ACC112 (cell line): Measurements from ENCODE around the gene OR1F1.
"Not testable (repeated sequence)": the region's sequence is repeated elsewhere in the genome, so short reads cannot be mapped to it uniquely, and the experiment has no call there.

Experiments used
- H2AFZ ChIP-seq: fragments of 200-600 bp; sonication (generic); one replicate; pipeline ENCODE4 v1.6.0; 2017; ENCODE audit warnings: antibody characterized with exemption, low read length; ENCODE audit not compliant: unreplicated experiment
- H3K27ac ChIP-seq: fragments of 200-600 bp; sonication (generic); 2 replicates; pipeline ENCODE4 v1.5.1; 2014; ENCODE audit warnings: low read depth, mild to moderate bottlenecking, antibody characterized with exemption, low read length, moderate library complexity
- H3K27me3 ChIP-seq: fragments of 200-600 bp; sonication (generic); 2 replicates; pipeline ENCODE4 v1.6.1; 2014; ENCODE audit warnings: mild to moderate bottlenecking, antibody characterized with exemption, low read length, moderate library complexity, mixed read lengths; ENCODE audit not compliant: insufficient read depth
- H3K36me3 ChIP-seq: fragments of 200-600 bp; sonication (generic); 2 replicates; pipeline ENCODE4 v1.6.1; 2016; ENCODE audit warnings: mild to moderate bottlenecking, antibody characterized with exemption, low read length, moderate library complexity, mixed read lengths; ENCODE audit not compliant: insufficient read depth
- H3K4me1 ChIP-seq: fragments of 200-600 bp; sonication (generic); one replicate; pipeline ENCODE4 v1.6.1; 2016; ENCODE audit warnings: low read length, mixed read lengths; ENCODE audit not compliant: insufficient read depth, unreplicated experiment, control insufficient read depth
- H3K4me3 ChIP-seq: fragments of 200-600 bp; sonication (generic); 2 replicates; pipeline ENCODE4 v1.5.1; 2014; ENCODE audit warnings: mild to moderate bottlenecking, low read depth, low read length
- H3K79me2 ChIP-seq: fragments of 200-600 bp; sonication (generic); one replicate; pipeline ENCODE4 v1.6.0; 2016; ENCODE audit warnings: low read length; ENCODE audit not compliant: control insufficient read depth, unreplicated experiment, insufficient read depth

Gene OR1F1

DNA sequence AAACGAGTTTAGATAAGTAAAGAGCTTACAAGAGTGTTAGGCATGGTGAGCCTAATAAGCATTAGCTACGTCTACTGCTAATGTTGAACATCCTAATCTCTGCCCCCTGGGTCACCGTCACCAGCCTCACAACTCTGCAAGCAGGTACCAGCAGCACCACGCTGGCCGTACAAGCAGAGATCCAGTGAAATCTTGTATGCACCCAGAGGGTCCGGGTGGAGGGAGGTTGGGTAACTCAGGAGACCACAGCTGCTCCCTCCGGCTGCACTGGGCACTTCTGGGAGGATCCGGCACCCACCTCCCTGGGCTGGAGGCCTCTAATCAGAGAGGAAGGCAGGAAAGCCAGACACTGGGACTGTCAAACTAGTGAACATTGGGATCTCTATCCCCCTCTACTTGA, 8.4 kb upstream of the OR1F1 start:
- H3K27me3 ChIP-seq = peaks cover 9% of the 10 kb centered on the region; the same call in 1 of the 2 replicates
- H3K4me1 ChIP-seq = no peaks in the 10 kb centered on the region
- no peaks in the 10 kb centered on the region for H3K36me3 ChIP-seq
- no peaks in the 10 kb centered on the region for H3K79me2 ChIP-seq
- H3K4me3 ChIP-seq = no peak overlapping the region
- no peak overlapping the region for H3K27ac ChIP-seq
- no peak overlapping the region for H2AFZ ChIP-seq

DNA sequence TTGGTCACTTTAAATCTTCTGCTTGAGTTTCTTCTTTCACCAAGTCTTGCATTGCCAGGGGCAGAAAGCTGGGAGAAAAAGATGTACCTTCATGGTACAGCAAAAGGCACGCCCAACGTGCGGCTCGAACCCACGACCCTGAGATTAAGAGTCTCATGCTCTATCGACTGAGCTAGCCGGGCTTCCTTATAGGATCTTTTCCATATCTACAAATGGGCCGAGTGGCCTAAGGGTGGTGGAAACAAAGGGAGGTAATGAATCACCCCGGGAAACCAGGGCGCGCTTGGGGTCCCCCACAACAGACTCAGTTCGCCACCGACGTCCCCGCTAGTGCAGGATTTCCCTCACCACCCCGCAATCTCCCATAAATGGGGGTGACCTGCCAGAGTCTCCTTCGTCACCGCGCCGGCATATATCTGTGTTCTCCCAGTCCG, 7.5 kb upstream of the OR1F1 start:
- Histone ChIP-seq H3K4me3 (no peak overlapping the region; the same call in 1 of the 2 replicates), H3K27me3 (peaks cover 9% of the 10 kb centered on the region; the same call in 1 of the 2 replicates), H3K4me1 (no peaks in the 10 kb centered on the region)

DNA sequence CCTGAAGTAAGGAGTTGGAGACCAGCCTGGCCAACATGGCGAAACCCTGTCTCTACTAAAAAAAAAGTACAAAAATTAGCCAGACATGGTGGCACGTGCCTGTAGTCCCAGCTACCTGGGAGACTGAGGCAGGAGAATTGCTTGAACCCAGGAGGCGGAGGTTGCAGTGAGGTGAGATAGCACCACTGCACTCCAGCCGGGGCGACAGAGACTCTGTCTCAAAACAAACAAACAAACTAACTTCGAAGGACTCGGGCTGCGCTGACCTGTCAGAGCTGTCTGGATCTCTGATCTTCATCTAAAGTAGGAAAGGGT, 5.8 kb upstream of the OR1F1 start:
- not testable (repeated sequence) for H3K27ac ChIP-seq, H3K4me1 ChIP-seq, H3K36me3 ChIP-seq, H3K27me3 ChIP-seq, H3K79me2 ChIP-seq, H2AFZ ChIP-seq
- peak overlapping the region; percentile 83; the same call in 1 of the 2 replicates for H3K4me3 ChIP-seq

More for the DNA sequence above, 7.5 kb upstream of the OR1F1 start:
- no peak overlapping the region for H3K27ac ChIP-seq
- no peak overlapping the region for H2AFZ ChIP-seq
- H3K36me3 ChIP-seq = no peaks in the 10 kb centered on the region
- H3K79me2 ChIP-seq = no peaks in the 10 kb centered on the region

DNA sequence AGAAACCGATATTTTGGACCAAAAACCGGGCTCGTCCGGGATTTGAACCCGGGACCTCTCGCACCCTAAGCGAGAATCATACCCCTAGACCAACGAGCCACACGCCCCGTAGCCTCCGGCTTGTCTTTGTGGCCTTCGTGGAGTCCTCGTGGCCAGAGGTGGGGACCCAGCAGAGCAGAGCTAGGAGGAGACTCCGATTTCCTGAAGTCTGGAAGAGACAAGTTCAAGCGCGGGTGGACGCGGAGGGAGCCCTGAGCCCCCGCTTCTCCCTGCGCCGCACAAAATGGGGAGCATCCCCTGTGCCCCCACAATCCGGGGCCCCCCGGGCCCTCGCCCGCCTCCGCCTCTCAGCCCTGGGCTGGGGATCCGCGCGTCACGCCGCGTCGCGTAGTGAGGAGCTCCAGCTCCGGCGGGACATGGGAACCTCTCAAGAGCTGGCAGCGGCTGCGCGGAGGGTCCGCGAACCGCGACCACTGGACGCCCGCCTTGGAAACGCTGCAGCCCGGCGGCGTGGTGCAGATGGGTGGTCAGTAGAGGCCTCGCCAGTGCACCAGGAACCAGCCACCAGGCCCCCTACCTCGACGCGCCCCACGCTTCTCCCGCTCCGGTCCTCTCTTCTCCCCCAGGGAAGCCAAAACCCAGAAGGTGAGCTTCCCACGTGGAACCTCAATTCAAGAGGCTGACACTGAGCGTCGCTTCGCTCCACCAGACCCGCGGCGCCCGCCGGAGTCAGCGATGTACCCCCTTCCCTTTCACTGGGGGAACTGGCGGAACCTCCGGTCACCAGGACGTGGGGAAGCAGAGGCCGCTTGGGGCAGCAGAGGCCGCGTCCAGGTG, 5.2 kb upstream of the OR1F1 start:
- Histone ChIP-seq H3K27ac (no peak overlapping the region), H3K4me3 (peak overlapping the region; percentile 83), H3K27me3 (peaks cover 9% of the 10 kb centered on the region; the same call in 1 of the 2 replicates), H3K4me1 (no peaks in the 10 kb centered on the region), H2AFZ (peak overlapping the region; percentile 26), H3K79me2 (no peaks in the 10 kb centered on the region), H3K36me3 (no peaks in the 10 kb centered on the region)

DNA sequence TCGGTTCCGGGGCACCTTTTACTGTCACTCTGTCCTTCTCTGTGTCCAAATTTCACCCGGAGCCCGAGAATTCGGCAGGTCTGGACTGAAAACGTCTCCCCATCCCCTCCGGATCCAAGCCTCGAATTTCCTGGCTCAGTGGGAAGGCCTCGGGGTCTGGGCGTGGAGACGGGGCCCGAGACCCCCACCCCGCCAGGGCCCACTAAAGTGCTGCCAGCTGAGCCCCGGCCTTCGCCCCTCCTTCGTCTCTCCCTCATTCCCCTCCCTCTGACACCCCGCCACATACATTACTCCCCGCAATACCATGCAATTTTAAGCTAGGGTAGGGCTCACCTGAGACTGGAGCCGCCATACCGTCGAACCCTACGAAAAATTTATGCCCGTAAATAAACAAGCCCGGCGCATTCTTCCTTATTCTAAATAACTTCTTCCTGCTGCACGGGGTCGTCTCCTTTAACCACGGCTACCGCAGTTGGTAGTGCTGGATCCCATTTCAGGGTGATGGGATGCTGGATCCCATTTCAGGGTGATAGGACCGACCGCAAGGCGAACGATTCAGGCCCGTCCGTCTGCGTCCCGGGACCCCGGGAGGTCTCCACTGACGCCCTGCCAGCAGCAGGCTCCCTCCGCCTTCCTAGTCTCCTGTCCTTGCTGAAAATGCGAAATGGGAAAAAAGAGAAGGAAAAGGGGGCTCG, 4.4 kb upstream of the OR1F1 start:
- peak overlapping the region; percentile 26 for H2AFZ ChIP-seq
- no peaks in the 10 kb centered on the region for H3K4me1 ChIP-seq
- no peak overlapping the region for H3K27ac ChIP-seq
- H3K4me3 ChIP-seq = peak overlapping the region; percentile 83
- no peaks in the 10 kb centered on the region for H3K79me2 ChIP-seq
- H3K36me3 ChIP-seq = no peaks in the 10 kb centered on the region
- peaks cover 9% of the 10 kb centered on the region; the same call in 1 of the 2 replicates for H3K27me3 ChIP-seq

DNA sequence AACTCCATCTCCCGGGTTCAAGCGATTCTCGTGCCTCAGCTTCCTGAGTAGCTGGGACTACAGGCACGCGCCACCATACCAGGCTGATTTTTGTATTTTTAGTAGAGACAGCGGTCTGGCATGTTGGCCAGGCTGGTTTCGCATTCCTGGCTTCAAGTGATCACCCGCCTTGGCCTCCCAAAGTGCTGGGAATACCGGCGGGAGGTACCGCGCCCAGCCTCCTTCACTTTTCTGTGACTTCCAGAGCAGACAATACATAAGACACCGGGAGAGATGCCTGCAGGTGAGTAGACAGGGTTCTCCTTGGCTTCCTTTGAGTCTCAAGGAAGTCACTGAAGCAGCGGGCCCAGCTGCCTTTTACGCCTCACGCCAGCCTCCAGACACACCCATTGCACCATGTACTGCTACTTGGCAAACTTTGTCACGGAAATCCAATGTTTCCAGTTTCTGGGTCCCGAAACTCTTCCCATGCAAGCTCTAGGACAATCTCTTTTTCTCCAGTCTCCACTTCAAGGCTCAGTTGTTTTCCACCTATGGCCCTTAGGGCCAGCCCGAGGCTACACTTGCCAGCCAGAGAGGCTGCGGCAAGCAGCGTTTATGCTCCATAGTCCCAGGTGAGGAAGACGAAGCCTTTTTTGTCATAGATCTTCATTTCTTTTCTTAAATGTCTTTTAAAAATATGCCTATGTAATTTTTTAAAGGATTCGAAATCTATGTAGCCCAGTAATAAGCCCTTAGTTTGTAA, 886 bp upstream of the OR1F1 start:
- Histone ChIP-seq H3K27ac (no peak overlapping the region), H2AFZ (no peak overlapping the region), H3K36me3 (no peaks in the 10 kb centered on the region), H3K27me3 (no peaks in the 10 kb centered on the region), H3K4me1 (no peaks in the 10 kb centered on the region), H3K4me3 (peak overlapping the region; percentile 35; the same call in 1 of the 2 replicates), H3K79me2 (no peaks in the 10 kb centered on the region)

DNA sequence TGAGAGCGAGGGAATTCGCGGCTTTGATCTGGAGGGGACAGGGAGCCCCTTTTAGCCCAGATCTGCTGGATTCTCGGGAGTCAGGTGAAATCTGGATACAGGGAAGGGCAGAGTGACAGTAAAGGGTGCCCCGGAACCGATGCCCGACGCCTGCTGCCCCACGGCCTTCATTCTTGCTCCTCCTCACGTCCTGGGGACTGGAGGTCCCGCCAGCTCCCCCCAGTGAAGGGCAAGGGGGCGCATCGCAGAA, 596 bp downstream of the OR1F1 start:
- H3K4me1 ChIP-seq = no peaks in the 10 kb centered on the region
- peak overlapping the region; percentile 82 for H3K4me3 ChIP-seq
- peak overlapping the region; percentile 98 for H2AFZ ChIP-seq
- H3K79me2 ChIP-seq = no peaks in the 10 kb centered on the region
- no peaks in the 10 kb centered on the region for H3K36me3 ChIP-seq
- H3K27ac ChIP-seq = no peak overlapping the region
- H3K27me3 ChIP-seq = no peaks in the 10 kb centered on the region

DNA sequence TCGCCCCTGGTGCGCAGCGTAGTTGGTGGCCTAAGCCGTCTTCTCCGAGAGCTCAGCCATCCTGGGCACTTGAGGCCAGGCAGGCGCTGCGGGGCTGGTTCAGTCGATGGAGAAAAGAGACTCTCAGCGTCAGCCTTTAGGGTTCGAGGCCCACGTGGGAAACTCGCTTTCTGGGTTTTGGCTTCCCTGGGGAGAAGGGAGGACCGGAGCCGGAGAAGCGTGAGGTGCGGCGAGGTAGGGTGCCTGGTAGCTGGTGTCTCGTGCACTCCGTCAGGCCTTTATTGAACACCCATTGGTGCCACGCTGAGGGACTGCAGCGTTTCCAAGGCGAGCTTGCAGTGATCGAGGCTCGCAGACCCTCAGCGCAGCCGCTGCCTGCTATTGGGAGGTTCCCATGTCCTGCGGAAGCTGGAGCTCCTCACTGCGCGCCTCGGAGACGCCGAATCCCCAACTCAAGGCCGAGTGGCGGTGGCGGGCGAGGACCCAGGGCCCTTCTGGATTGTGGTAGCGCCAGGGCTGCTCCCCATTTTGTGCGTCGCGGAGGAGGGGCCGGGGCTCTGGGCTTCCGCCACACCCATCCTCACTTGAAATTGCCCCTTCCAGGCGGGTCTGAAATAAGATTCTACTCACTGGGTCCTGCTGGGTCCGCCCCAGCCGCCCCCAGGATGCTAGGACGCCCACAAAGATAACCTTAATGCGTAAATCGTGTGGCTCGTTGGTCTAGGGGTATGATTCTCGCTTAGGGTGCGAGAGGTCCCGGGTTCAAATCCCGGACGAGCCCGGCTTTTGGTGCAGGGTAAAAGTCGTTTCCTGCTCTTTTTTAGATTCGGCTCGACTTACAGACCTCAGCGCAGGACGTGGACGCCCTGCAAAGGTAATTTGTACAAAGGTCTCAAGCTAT, 1.2 kb downstream of the OR1F1 start:
- no peaks in the 10 kb centered on the region for H3K36me3 ChIP-seq
- H3K4me3 ChIP-seq = peak overlapping the region; percentile 82
- 0 out of 2 replicates have a peak overlapping the region, but pooled peaks have one; percentile 8 for H3K27ac ChIP-seq
- H3K4me1 ChIP-seq = no peaks in the 10 kb centered on the region
- H2AFZ ChIP-seq = peak overlapping the region; percentile 98
- no peaks in the 10 kb centered on the region for H3K27me3 ChIP-seq
- H3K79me2 ChIP-seq = no peaks in the 10 kb centered on the region

DNA sequence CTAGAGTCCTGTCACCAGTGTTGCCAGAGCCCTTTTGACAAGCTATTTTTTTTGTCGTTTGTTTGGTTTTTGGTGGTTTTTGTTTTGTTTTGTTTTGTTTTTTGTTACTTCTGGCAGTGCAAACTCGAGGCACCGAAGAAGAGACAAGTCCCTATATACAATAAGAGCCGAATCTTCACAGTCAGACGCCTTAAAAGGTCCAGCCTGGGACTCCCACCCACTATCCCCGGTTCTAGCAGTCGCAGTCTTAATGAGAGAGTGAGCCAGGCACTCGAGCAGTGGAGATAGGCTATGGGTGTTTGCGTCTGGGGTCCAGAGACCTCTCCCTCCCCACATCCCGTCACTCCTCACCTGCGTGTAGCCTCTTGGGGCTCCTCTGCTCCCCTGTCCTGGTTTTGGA, 1.9 kb downstream of the OR1F1 start:
- no peaks in the 10 kb centered on the region for H3K36me3 ChIP-seq
- H3K4me1 ChIP-seq = no peaks in the 10 kb centered on the region
- H3K27ac ChIP-seq = no peak overlapping the region
- peak overlapping the region; percentile 82 for H3K4me3 ChIP-seq
- H2AFZ ChIP-seq = no peak overlapping the region
- H3K27me3 ChIP-seq = no peaks in the 10 kb centered on the region
- H3K79me2 ChIP-seq = no peaks in the 10 kb centered on the region

DNA sequence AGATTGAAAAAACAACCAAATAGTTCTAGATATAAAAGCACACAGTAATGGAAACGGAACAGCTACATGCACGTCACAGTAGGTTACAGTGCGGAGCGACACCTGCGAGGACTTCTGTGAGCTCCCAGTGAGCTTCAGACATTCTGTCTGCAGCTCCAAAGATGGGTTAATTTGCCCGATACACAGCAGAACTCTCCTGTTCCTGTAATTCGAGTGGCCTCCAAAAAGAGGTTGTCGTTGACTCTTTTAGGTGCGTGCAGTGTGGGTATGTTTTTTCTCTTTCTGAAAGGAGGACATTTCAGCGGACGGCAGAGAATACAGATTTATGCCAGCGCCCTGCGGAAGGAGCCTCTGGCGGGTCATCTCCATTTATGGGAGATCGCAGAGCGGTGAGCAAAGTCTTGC, 2.9 kb downstream of the OR1F1 start:
- Histone ChIP-seq H3K4me1 (no peaks in the 10 kb centered on the region), H3K4me3 (peak overlapping the region; percentile 76), H3K79me2 (no peaks in the 10 kb centered on the region), H3K27me3 (peaks cover 3% of the 10 kb centered on the region; the same call in 1 of the 2 replicates), H3K27ac (no peak overlapping the region), H2AFZ (peak overlapping the region; percentile 43), H3K36me3 (no peaks in the 10 kb centered on the region)
